HepG2 (cell line): ENCODE data around the gene LHPP. TPM values are rescaled to one million over a fixed set of nuclear protein-coding genes. Genes with fewer than 3 reads are reported as not detected.
A peak's percentile ranks its signal among the peaks of the same experiment; 100 is the strongest.

Experiments
- ATAC-seq: fragments of 200-7000 bp; cut with Tn5 transposase; 3 replicates; pipeline ENCODE4 v1.9.1; 2020; ENCODE audit warnings: mild to moderate bottlenecking, moderate library complexity
- BruUV-seq: library from RNA; stranded (reverse); fragments of 400-500 nt; replicated peaks from 2 replicates; lab custom pipeline; 2021; lab: Mats Ljungman, UMichigan
- CTCF ChIA-PET: fragments of 300-600 bp; formaldehyde crosslinking; extraction: SDS; loops from one replicate; lab custom pipeline; 2021; ENCODE audit warnings: low total read pairs, inconsistent platforms, low intra/inter-chr PET ratio; lab: Yijun Ruan, JAX
- POLR2A ChIA-PET: fragments of 350-600 bp; sonication (Branson Sonifier 250); formaldehyde crosslinking; loops from one replicate; lab custom pipeline; 2020; ENCODE audit warnings: antibody characterized with exemption, inconsistent platforms; lab: Yijun Ruan, JAX
- DNase-seq: peaks from one replicate; pipeline ENCODE4 v3.0.0-alpha.2; 2015; ENCODE audit warnings: low spot score
- FAIRE-seq: peaks from 3 replicates; lab custom pipeline; 2011; peaks lifted over from hg19 to GRCh38; lab: Jason Lieb, UNC
- H2AFZ ChIP-seq: one replicate; pipeline ENCODE4 v1.6.1; 2011; ENCODE audit warnings: low read length, inconsistent platforms
- H3K27ac ChIP-seq: fragments of 300-600 bp; 3 replicates; pipeline ENCODE4 v1.8.0; 2011; ENCODE audit warnings: mixed run types, mild to moderate bottlenecking, mixed read lengths, low read length, inconsistent platforms; ENCODE audit not compliant: insufficient read depth; ENCODE audit errors: extremely low read length
- H3K27me3 ChIP-seq, 2 experiments: fragments of 200-600 bp in 1 of 2; 2 replicates in 1 of 2; 3 replicates in 1 of 2; pipeline versions ENCODE4 v1.6.0 to v1.8.0; 2011; ENCODE audit warnings: low read length in 2 of 2, mild to moderate bottlenecking in 2 of 2, moderate library complexity in 2 of 2, inconsistent platforms in 1 of 2; ENCODE audit not compliant: insufficient read depth in 2 of 2, control insufficient read depth in 1 of 2
- H3K36me3 ChIP-seq, 2 experiments: fragments of 200-600 bp in 1 of 2; replicated peaks in 1 of 2; 2 replicates in 1 of 2; 3 replicates in 1 of 2; pipeline versions ENCODE4 v1.5.1 to v1.8.0; 2011; ENCODE audit warnings: low read length in 2 of 2, inconsistent platforms in 1 of 2; ENCODE audit not compliant: insufficient read depth in 2 of 2, control insufficient read depth in 1 of 2
- H3K4me1 ChIP-seq: 2 replicates; pipeline ENCODE4 v1.5.1; 2012; ENCODE audit warnings: low read length, inconsistent platforms; ENCODE audit not compliant: insufficient read depth
- H3K4me2 ChIP-seq: 2 replicates; pipeline ENCODE4 v1.6.0; 2011; ENCODE audit warnings: low read depth, low read length, inconsistent platforms
- H3K4me3 ChIP-seq, 3 experiments: fragments of 200-600 bp in 1 of 3; sonication (generic), shearing (Covaris generic) in 1 of 3; replicated peaks in 1 of 3; 2 replicates each; pipeline ENCODE4 v1.5.1; 2011 to 2016; ENCODE audit warnings: low read length in 3 of 3, inconsistent platforms in 2 of 3, low read depth in 2 of 3, mild to moderate bottlenecking in 2 of 3, control low read depth in 1 of 3, mixed read lengths in 1 of 3; ENCODE audit not compliant: insufficient read depth in 1 of 3
- H3K79me2 ChIP-seq: one replicate; pipeline ENCODE4 v1.6.1; 2011; ENCODE audit warnings: low read length, inconsistent platforms; ENCODE audit not compliant: insufficient read depth
- H3K9ac ChIP-seq: 2 replicates; pipeline ENCODE4 v1.6.0; 2011; ENCODE audit warnings: mild to moderate bottlenecking, low read depth, low read length, inconsistent platforms; ENCODE audit not compliant: insufficient read depth
- H3K9me3 ChIP-seq: 2 replicates; pipeline ENCODE4 v1.5.1; 2012; ENCODE audit warnings: mild to moderate bottlenecking, low read length
- H4K20me1 ChIP-seq: 2 replicates; pipeline ENCODE4 v1.6.0; 2011; ENCODE audit warnings: inconsistent platforms, mild to moderate bottlenecking, low read length, moderate library complexity; ENCODE audit not compliant: insufficient read depth
- ATF7-NPFF ChIP-seq: sonication (generic); formaldehyde crosslinking; IDR thresholded peaks from 2 replicates; pipeline ENCODE4 v1.8.1; 2023; ENCODE audit warnings: mild to moderate bottlenecking, low read depth, missing genetic modification reagents, moderate library complexity
- KDM5B ChIP-seq: sonication (generic); formaldehyde crosslinking; IDR thresholded peaks from 2 replicates; pipeline ENCODE4 v1.4.0; 2020; ENCODE audit warnings: missing genetic modification reagents, mild to moderate bottlenecking, borderline replicate concordance
- RBM39 ChIP-seq: fragments of 200-400 bp; formaldehyde crosslinking; IDR thresholded peaks from one replicate; pipeline ENCODE4 v1.6.1; 2018; ENCODE audit warnings: antibody characterized with exemption, mild to moderate bottlenecking, low read depth, low read length; ENCODE audit not compliant: poor library complexity, severe bottlenecking
- TBX3 ChIP-seq: fragments of 450-650 bp; IDR thresholded peaks from 2 replicates; pipeline ENCODE4 v1.6.1; 2017; ENCODE audit warnings: antibody characterized with exemption, mild to moderate bottlenecking, inconsistent platforms, borderline replicate concordance
- YEATS4 ChIP-seq: sonication (generic); formaldehyde crosslinking; IDR thresholded peaks from 2 replicates; pipeline ENCODE4 v1.4.0; 2020; ENCODE audit warnings: missing genetic modification reagents, borderline replicate concordance
- ZNF24 ChIP-seq: fragments of 450-650 bp; IDR thresholded peaks from 2 replicates; pipeline ENCODE4 v1.6.1; 2017; ENCODE audit warnings: antibody characterized with exemption, mild to moderate bottlenecking
- WGBS: methylation state at CpG from one replicate; pipeline ENCODE4 v1.1.6; 2017; ENCODE audit warnings: low lambda C conversion rate; 5-methylcytosine and 5-hydroxymethylcytosine counted together
- in situ Hi-C: cut with HindIII; loops from 2 replicates; pipeline ENCODE4 v1.10.0; 2017; ENCODE audit warnings: low pct_unique_long_range_greater_than_20kb; ENCODE audit not compliant: extremely low pct_ligation_motif_present
- intact Hi-C: fragments of 100-400 bp; cut with micrococcal nuclease; formaldehyde crosslinking; loops from one replicate; pipeline ENCODE4 v1.10.0; 2022; ENCODE audit not compliant: unreplicated experiment
- polyA plus RNA-seq, 8 experiments: library from polyadenylated mRNA; depleted of rRNA in 3 of 8; stranded (reverse) in 7 of 8; unstranded in 1 of 8; fragments of >200 nt; fragmentation: Illumina TruSeq in 4 of 8; extraction: Trizol in 4 of 8; gene quantifications; 2 replicates each; pipeline versions ENCODE4 v1.2.1 to v1.2.3, GENCODE V29; 2011 to 2016; ENCODE audit warnings: low read depth in 4 of 8, missing spikeins in 1 of 8, mixed read lengths in 1 of 8; ENCODE audit not compliant: insufficient read depth in 1 of 8
- total RNA-seq, 5 experiments: library from RNA; depleted of rRNA; stranded (reverse); fragments of >200 nt; fragmentation: Illumina TruSeq; extraction: Trizol; gene quantifications; 2 replicates each; pipeline ENCODE4 v1.2.3, GENCODE V29; 2016; ENCODE audit warnings: low read depth in 1 of 5

Gene LHPP
- total and polyA plus RNA-seq, 2 of the 13 experiments (the other 11 are each of a cell fraction or from before 2014, with no cell fraction given) = 5.2 to 13.1 TPM

DNA sequence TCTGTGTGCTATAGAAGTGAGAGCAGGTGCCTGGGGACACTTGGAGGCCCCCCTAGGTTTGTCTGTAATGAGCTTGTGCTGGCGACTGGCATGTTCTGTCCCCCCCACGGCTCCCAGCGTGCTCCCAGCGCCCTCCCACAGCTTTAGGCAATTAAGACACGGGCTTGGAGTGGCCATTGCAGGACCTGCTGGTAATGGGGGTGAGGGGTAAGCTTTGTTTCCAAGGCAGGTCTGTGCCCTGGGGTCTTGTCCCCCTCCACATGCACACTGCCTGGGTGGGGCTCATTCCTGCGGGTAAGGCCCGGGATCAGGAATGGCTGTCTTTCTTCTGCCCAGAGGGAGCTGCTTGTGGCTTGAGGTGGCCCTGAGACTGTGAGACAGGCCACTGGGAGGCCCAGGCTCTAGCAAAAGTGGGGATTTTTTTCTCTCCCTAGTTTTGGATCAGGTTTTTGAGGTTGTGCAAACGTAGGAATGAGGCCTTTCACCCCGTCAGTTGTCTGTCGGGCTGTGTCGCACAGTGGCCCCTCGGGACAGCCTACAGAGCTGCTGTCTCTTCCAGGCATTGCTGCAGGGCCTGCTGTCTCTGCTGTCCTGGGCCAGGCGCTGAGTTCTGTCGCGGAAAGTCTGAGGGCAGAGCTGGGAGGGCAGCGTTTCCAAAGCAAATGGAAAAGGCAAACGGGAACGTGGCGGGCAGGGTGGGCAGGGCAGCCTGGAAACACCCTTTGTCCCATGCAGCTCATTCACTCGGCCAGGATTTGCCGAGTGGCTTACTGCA is 107.4 kb downstream of the LHPP start:
- Histone ChIP-seq H3K4me3 (peak overlapping the region in 1 of 3 experiments; percentile 30; a peak in 1 of 6 replicates), H3K4me1 (peaks cover 20% of the 10 kb centered on the region), H3K9me3 (no peaks in the 10 kb centered on the region), H2AFZ (no peak overlapping the region), H4K20me1 (no peaks in the 10 kb centered on the region), H3K9ac (0 out of 2 replicates have a peak overlapping the region, but pooled peaks have one; percentile 7), H3K36me3 (no peaks in the 10 kb centered on the region), H3K27me3 (peaks cover 0 to 11% of the 10 kb centered on the region in 2 experiments; a peak in 1 of 5 replicates), H3K4me2 (peak overlapping the region; percentile 47), H3K27ac (no peak overlapping the region), H3K79me2 (no peaks in the 10 kb centered on the region)
- DNase-seq (no peak), ATAC-seq (peak; percentile 55), FAIRE-seq (no peak)
- TF ChIP-seq RBM39 = no peak
- TF ChIP-seq KDM5B (CRISPR knock-in tag) = 0 out of 2 replicates have a peak, but pooled peaks have one; percentile 19
- no peak for TF ChIP-seq ZNF24
- TF ChIP-seq YEATS4 (CRISPR knock-in tag) = no peak
- TF ChIP-seq ATF7-NPFF (CRISPR knock-in tag) = no peak
- no peak for TF ChIP-seq TBX3
- in situ Hi-C loops = no loop called here
- BruUV-seq = no TSS peak
- intact Hi-C loops = no loop called here
- 11% methylated on average over 11 of the region's 21 CpGs for WGBS
- POLR2A ChIA-PET = no interaction called here
- CTCF ChIA-PET = no interaction called here
